ENCODE results near the gene AFF3. TPM values are rescaled to one million over a fixed set of nuclear protein-coding genes. Genes with fewer than 3 reads are reported as not detected.

AFF3 gene
- total RNA-seq, 2 donors from 2014 or later = 10.8 to 16.2 TPM

DNA sequence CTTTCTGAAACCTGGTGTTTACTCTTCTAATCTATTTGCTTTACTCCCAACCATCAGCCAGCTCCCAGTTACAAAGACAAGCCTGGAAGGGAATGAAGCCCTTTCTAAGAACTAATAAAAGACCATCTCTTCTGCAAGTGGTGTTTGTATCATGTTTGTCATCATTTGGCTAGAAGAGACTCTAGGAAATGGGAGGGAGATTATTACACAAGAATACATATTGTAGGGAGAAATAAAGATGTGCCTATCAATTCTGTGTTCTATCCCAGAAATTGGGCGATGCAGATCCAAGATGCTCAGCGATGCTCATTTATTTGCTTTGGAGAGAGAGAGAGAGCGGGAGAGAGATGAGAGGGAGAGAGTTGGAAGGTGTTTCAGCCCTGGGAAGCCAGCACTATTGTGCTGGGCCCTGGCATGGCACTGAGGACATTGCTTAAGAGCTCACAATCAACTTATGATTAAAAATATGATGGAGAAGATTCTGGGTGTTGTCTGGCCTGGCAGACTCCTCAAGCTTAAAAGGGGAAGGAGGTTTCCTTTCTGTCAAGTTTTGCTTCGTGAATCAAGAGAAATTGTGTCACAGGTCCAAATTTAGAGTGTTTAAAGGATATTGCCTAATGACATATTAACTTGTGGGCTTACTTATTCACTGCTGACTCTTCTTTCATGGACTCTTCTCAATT lies 41.8 kb upstream of the AFF3 start:
- H3K9me3 ChIP-seq = no peaks in the 10 kb centered on the region
- peaks cover 0 to 6% of the 10 kb centered on the region in 2 donors for H3K4me1 ChIP-seq
- H3K27me3 ChIP-seq = no peaks in the 10 kb centered on the region
- DNase-seq (ENCODE audit: low spot score) = no peak
- H3K36me3 ChIP-seq = no peaks in the 10 kb centered on the region
- TF ChIP-seq, protein P1, sequence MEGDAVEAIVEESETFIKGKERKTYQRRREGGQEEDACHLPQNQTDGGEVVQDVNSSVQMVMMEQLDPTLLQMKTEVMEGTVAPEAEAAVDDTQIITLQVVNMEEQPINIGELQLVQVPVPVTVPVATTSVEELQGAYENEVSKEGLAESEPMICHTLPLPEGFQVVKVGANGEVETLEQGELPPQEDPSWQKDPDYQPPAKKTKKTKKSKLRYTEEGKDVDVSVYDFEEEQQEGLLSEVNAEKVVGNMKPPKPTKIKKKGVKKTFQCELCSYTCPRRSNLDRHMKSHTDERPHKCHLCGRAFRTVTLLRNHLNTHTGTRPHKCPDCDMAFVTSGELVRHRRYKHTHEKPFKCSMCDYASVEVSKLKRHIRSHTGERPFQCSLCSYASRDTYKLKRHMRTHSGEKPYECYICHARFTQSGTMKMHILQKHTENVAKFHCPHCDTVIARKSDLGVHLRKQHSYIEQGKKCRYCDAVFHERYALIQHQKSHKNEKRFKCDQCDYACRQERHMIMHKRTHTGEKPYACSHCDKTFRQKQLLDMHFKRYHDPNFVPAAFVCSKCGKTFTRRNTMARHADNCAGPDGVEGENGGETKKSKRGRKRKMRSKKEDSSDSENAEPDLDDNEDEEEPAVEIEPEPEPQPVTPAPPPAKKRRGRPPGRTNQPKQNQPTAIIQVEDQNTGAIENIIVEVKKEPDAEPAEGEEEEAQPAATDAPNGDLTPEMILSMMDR (IDR thresholded peaks at IDR 0.05) = no peak
- no peak overlapping the region for H3K27ac ChIP-seq
- H3K4me3 ChIP-seq = no peak overlapping the region

DNA sequence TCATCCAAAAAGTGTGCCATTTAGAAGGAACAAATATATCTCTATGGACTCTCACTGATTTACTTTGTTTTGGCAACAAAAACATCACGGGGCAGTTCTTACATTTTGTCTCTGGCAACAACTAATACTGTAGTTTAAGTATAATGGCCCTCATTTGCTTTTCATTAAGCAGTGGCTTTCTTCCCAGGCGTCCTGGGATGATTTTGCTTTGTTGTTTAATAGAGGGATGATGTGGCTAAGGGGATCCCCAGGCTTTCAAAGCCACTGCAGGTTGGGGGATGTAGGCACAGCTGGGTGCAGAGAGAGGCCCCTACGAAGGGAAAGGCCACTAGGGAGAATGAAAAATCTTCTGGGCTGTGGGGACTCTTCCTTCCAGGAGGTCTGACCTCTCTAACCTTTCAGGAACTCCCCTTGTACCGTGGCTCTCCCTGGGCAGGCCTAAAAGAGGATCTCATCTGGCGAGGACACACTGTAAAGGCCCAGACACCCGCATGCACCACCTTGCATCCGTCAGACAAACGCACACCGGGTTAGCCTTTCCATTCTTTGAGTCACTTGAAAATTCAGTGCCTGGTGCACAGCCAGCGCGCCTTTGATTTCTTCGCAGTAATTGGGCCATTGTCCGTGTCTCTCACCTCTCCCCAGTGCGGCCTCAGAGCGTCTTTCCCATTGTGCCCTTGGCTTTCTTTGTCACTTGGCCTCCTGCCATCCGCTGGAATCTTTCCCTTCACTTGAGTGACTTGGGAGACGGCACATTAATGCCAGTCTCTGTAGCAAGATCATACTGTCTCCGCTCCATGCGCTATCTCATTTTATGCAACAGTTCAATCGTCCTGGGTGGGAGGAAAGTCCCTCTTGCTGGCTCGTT lies 40.3 kb upstream of the AFF3 start:
- no peak for DNase-seq (ENCODE audit: low spot score)
- Histone ChIP-seq H3K36me3 (no peaks in the 10 kb centered on the region), H3K27ac (peak overlapping the region; percentile 8 to 57), H3K9me3 (no peaks in the 10 kb centered on the region), H3K4me1 (peaks cover 0 to 6% of the 10 kb centered on the region in 2 donors), H3K4me3 (no peak overlapping the region), H3K27me3 (no peaks in the 10 kb centered on the region)
- TF ChIP-seq, protein P1 (IDR thresholded peaks at IDR 0.05) = no peak

- no peak for DNase-seq (ENCODE audit: low spot score)
- H3K4me1 ChIP-seq = peaks cover 0 to 6% of the 10 kb centered on the region in 2 donors
- H3K27me3 ChIP-seq = no peaks in the 10 kb centered on the region
- H3K9me3 ChIP-seq = no peaks in the 10 kb centered on the region
- H3K27ac ChIP-seq = no peak overlapping the region
- no peaks in the 10 kb centered on the region for H3K36me3 ChIP-seq
- TF ChIP-seq, protein P1 (IDR thresholded peaks at IDR 0.05) = no peak
- H3K4me3 ChIP-seq = no peak overlapping the region
Observed at GRCh38 chr2:100180503-100180902, 38.1 kb upstream of the AFF3 start.

DNA sequence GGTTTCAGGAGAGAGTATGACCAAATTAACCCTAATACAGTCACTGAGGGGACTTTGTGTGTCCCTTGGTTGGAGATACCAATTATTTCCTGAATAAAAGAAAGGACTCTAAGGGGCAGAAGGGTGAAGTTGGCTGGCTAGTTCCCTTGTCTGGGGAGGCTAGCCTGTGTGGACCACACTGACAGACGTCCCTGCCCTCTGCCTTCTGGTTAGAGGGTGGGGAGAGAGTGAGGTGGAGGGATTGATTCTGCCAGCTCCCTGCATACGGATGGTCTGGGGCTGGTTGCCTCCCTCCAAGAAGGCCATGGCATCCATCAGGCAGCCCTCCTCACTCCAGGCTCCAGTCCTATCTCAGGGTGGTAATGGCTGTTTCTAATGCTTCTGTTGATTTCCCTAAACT lies 37.4 kb upstream of the AFF3 start:
- no peak overlapping the region for H3K4me3 ChIP-seq
- no peaks in the 10 kb centered on the region for H3K36me3 ChIP-seq
- no peaks in the 10 kb centered on the region for H3K27me3 ChIP-seq
- H3K9me3 ChIP-seq = no peaks in the 10 kb centered on the region
- H3K4me1 ChIP-seq = peaks cover 0 to 6% of the 10 kb centered on the region in 2 donors
- no peak overlapping the region for H3K27ac ChIP-seq
- TF ChIP-seq, protein P1 (IDR thresholded peaks at IDR 0.05) = no peak
- DNase-seq (ENCODE audit: low spot score) = no peak

- no peak for DNase-seq (ENCODE audit: low spot score)
- Histone ChIP-seq H3K9me3 (no peaks in the 10 kb centered on the region), H3K4me1 (peaks cover 0 to 6% of the 10 kb centered on the region in 2 donors), H3K27me3 (no peaks in the 10 kb centered on the region), H3K27ac (no peak overlapping the region), H3K36me3 (no peaks in the 10 kb centered on the region), H3K4me3 (no peak overlapping the region)
- TF ChIP-seq, protein P1 (IDR thresholded peaks at IDR 0.05) = no peak
Observed at GRCh38 chr2:100178864-100179263, 36.5 kb upstream of the AFF3 start.
